ENCODE results near the gene FNDC3A.
"Not testable (repeated sequence)": the region's sequence is repeated elsewhere in the genome, so short reads cannot be mapped to it uniquely, and the experiment has no call there.

FNDC3A gene

DNA sequence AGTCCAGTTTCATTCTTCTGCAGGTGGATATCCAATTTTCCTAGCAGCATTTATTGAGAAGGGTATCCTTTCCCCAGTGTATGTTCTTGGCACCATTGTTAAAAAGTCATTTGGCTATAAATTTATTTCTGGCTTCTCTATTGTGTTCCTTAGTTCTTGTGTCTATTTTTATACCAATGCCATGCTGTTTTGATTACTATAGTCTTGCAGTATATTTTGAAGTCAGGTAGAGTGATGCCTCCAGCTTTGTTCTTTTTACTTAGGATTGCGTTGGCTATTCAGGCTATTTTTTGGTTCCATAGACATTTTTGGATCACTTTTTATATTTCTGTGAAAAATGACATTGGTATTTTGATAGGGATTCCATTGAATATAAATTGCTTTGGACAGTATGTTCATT lies 172.7 kb downstream of the FNDC3A start:
- DNase-seq = no peak

DNA sequence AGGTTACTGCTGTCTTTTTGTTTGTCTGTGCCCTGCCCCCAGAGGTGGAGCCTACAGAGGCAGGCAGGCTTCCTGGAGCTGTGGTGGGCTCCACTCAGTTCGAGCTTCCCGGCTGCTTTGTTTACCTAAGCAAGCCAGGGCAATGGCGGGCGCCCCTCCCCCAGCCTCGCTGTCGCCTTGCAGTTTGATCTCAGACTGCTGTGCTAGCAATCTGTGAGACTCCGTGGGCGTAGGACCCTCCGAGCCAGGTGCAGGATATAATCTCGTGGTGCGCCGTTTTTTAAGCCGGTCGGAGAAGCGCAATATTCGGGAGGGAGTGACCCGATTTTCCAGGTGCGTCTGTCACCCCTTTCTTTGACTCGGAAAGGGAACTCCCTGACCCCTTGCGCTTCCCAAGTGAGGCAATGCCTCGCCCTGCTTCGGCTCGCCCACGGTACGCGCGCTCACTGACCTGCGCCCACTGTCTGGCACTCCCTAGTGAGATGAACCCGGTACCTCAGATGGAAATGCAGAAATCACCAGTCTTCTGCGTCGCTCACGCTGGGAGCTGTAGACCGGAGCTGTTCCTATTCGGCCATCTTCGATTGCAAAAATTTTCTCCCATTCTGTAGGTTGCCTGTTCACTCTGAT lies 182.4 kb downstream of the FNDC3A start:
- not testable (repeated sequence) for DNase-seq

DNA sequence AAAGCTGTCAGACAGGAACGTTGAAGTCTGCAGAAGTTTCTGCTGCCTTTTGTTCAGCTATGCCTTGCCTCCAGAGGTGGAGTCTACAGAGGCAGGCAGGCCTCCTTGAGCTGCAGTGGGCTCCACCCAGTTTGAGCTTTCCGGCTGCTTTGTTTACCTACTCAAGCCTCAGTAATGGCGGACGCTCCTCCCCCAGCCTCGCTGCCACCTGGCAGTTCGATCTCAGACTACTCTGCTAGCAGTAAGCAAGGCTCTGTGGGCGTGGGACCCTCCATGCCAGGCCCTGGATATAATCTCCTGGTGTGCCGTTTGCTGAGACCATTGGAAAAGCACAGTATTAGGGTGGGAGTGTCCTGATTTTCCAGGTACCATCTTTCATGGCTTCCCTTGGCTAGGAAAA lies 187.4 kb downstream of the FNDC3A start:
- not testable (repeated sequence) for DNase-seq

DNA sequence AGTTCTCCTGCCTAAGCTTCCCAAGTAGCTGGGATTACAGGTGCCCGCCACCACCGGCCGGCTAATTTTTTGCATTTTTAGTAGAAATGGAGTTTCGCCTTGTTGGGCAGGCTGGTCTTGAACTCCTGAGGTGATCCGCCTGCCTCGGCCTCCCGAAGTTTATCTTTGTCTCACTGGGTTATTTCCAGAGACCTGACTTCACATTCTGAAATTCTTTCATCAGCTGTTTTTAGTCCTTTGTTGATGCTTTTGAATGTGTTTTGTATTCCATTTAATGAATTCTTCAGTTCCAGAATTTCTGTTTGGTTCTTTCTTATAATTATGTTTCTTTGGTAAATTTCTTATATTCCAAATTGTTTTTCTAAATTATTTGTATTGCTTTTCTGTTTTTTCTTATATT lies 189.0 kb downstream of the FNDC3A start:
- no peak for DNase-seq

DNA sequence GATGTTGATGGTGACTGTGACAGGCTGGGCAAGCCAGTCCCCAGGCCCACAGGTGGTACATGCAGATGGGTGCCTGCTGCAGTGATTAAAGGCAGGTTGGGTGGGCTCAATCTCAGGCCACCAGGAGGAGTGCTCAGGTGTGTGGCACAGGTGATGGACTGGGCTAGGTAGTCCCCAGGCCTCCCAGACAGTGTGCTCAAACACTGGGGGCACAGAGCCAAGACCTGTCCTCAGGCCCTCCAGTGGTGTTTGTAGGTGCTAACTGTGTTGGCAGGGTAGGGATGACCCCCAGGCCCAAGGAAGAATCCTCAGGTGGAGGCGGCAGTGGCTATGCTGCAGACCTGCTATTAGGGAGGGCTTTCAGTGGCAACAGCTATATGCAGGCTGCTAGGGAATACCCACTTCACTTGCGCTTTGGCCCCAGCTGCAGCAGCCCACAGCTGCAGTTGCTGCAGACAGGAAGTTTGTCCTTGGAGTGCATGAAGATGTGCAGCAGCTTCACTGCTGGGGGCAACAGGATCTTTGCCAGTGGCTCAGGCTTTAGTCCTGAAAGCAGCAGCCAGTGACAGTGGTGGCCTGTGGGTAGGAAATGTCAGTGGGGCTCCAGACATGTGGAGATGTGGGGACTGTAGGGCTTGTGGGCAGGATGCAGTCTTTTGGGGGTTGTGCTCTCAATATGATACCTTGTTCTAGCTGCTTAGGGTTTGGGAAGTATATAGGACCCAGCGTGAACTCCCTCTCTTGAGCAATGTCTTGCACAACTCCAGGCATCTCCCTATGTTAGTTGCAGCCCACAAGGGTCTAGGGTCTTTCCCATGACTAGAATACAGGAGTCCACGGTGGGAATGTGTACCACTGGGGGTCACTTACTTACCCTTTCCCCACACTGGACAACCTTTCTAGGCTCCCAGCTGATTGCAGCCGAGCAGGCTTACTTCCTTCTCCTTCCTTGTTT lies 190.4 kb downstream of the FNDC3A start:
- no peak for DNase-seq

DNA sequence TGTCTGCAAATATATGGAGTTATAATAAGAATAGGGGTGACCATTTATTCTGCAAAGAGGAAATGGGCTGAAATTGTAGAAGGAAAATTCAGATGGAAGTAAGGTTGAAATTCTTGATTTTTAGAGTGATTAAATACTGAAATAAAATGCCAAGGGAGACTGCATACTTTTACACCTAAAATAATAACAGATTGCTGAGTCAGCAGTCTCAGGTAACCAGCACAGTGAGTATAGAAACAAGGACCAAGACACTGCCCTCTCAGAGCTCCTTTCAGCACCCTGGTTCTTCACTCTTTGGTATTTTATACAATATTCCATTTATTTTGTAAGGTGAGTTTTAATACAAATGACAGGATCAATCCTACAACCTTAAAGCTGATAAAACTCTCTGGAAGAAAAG lies 195.6 kb downstream of the FNDC3A start:
- no peak for DNase-seq

DNA sequence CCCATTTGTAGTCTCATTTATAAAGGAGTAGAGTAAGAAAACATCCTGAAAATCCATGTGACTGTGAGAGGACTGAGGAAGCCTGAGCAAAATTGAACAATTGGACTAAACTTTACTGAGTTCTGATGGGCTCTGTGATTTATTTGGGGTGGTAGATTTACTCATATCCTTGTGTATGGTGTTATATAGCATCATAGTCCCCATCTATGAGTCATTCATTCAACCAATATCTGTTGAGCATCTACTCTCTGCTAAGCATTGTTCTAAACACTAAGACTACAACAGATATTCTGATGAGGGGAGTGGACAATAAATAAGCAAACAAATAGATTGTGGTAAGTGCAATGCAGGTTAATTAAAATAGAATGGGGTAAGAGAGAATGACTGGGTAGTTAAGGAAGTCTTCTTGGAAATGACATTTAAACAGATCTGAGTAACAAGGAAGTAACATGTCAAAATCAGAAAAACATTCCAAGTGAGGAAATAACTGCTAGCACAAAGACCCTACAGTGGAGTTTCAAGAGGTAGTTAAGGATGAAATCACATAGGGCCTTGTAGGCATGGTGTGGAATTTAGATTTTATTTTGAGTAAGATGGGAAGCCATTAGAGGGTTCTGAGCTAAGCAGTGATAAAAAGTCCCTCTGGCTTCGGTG lies 208.1 kb downstream of the FNDC3A start:
- no peak for DNase-seq

DNA sequence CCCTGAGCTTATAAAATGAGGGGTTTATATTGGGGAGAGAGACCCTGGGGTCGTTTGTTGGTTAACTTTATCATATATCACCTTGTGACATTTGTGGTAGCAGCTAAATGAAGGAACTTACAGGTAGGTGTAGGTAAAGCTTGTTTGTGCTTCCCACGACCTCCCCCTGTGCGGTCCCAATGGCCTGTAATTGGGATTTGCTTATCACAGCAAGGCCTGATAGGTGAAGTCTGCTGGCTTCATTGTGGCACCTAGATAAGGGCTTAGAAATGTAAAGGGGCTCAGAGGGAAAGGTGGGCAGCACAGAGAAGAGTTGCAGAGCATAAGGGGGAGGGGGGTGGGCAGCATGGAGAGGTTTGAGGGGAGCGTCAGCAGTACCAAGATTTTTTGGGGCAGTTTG lies 208.9 kb downstream of the FNDC3A start:
- no peak for DNase-seq

DNA sequence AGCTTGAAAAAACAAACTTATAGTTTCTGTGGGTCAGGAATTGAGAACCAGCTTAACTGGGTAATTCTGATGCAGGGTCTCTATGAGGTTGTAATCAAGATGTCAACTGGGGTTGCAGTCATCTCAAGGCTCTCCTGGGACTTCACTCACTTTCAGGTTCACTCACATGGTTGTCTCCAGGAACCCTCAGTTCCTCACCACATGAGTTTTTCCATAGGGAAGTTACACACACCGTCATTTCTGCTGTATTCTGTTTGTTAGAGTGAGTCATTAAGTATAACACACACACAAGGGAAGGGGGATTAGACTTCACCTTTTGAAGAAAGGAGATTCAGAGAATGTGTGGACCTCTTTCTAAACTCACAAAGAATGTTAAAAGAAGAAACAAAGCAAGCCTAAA lies 209.6 kb downstream of the FNDC3A start:
- DNase-seq = no peak

DNA sequence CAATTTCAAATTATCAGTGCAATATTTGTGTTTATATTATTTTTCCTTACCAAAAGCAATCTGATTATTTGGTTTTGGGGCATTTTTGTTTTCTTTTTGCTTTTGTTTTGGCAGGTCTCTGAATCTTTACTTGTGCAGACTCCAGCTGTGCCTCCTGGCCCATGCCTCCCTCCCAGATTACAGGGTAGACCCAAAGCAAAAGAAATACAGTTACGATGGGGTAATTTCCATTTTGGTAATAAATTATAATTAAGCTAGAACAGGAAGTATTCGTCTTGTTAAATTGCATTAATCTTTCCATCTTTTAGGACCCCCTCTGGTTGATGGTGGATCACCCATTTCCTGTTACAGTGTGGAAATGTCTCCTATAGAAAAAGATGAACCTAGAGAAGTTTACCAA lies 215.2 kb downstream of the FNDC3A start:
- no peak for DNase-seq

DNA sequence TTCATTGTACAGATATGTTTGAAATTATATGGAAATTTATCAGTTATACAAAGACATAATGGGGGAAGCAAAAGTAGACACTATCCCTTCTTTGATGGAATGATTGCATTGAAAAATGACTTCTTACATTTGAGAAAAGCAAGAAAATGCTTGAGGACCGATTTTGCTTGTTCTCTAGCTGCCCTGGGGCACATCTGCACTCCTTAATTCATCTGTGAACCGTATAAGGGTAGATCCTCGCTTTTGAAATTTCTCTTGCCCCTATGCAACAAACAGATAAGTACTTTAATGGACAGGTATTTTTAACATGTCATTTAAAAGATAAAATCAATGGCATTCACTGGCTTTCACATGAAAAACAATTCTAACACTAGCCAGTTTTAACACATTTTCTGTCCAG lies 230.9 kb downstream of the FNDC3A start:
- no peak for DNase-seq

DNA sequence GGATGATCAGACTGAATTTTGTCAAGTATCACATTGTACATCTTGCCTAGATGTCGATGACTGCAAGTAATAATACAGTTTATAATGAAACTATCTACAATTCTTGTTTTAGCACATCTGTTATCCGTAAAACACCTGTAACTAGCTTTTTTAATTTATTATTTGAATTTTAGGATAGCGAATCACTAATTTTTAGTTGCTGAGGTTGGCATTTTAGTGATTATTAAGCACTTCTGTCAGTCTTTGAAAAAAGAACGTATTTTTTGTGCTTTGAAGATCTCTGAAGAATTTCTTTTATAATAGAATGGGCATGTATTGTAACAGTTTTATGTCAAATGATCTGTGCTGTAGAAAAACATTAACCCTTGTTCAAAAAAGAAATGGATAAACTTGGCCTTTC lies 232.9 kb downstream of the FNDC3A start:
- DNase-seq = no peak

DNA sequence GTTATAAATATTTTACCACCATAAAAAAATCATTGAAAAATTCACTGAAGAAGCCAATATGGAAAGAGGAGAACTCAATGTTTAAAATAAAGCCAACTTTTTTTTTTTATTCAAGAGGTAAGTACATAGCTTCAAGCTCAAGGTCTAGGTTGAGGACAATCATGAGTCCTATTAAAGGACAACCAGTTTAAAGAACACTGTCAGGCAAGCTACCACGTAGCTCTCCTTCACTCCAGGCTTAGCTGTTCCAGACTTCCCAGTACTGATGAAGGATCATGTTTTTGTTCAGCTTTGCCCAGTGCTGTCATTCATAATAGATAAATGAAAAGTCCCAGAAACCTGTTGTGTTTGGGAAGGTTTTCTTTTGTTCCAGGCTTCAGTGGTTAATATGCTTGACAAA lies 234.4 kb downstream of the FNDC3A start:
- no peak for DNase-seq

DNA sequence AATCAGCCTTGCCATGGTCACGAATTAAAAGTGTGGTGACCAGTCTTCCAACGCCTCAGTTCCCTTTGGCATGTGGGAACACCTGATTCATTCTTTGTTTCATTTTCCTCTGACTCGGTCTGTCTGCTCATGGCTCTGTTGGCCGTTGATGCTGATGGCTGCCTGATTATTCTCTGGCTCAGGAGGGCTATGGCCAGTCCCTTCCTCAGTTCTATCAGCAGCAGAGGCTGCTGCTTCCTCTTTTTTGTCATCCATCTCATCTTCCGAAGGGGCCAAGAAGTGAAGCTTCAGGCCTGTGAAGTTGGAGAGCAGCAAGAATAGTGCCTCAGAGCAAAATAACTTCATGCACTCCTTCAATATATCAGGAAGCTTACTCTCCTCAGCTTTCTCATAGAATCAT lies 235.0 kb downstream of the FNDC3A start:
- DNase-seq = no peak

DNA sequence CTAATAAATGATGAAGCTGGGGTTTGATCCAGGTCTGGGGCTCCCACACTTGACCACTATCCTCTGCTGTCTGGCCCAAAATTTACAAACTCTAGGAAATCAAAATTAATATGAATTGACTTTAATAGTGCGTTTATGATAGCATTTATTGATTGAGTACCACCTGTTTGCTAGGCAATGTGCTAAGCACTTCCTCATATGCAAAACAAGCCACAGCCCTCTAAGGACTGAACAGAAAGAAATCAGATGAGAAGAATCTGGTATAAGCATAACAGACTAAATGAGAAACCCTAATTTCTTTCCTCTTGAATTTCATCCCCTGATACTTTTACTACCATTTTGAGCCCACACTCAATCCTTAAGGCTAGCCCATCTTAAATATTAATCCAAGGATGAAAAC lies 237.8 kb downstream of the FNDC3A start:
- no peak for DNase-seq

DNA sequence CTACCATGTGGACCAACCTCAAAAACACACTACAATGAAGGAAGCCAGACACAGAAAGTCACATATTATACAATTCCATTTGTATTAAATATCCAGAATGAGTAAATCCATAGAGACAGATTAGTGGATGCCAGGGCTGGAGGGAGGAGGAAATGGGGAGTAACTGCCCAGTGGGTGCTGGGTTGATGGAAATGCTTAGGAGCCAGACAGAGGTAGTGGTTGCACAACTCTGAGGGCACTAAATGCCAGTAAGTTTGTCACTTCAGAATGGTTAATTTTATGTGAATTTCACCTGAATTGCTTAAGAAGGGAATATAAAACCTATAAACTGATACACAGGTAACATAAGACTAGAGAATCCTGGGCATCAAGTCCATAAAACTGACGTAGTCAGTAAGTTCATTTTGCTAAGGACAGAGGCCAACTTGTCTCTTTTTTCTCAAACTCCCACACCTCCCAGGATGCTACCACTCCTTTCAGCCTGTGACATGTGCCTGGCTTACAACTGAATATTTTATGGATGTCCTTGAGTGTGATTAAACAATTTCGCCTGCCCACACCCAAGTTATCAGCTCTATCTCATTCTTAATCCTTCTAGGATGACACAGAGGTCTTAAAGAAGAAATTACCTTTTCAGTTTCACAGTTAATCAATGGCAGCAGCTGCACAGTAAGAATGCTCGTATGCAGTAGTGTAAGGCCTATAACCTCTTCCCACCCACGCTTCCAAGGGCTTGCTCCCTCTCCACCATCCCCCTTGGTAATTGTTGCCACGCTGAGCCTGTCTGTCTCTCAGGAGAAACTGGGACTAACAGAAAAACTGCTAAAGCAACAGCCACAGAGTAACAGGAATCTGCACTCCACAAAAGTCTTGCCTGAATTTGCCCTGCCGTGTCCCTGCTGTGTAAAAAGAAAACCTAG lies 238.5 kb downstream of the FNDC3A start:
- no peak for DNase-seq

DNA sequence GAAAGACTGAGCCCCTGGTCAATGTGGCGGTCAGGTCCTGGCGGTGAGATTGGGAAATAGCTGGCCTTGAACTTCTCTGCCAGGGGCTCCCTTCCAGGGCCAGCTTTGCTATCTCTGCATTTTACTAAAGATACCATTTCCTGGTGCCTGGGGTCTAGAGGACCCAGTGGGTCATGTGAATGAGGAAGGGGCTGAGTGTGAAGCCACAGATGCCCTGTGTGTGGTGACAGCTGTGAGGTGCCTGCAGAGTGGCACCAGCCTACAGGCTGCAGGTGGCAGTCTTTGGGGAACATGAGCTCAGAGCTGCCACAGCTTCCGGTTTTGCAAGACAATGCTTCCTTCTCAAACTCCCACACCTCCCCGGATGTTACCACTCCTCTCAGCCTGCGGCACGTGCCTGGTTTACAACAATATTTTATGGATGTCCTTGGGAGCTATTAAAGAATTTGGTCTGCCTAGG lies 239.2 kb downstream of the FNDC3A start:
- peak; percentile 52 for DNase-seq

DNA sequence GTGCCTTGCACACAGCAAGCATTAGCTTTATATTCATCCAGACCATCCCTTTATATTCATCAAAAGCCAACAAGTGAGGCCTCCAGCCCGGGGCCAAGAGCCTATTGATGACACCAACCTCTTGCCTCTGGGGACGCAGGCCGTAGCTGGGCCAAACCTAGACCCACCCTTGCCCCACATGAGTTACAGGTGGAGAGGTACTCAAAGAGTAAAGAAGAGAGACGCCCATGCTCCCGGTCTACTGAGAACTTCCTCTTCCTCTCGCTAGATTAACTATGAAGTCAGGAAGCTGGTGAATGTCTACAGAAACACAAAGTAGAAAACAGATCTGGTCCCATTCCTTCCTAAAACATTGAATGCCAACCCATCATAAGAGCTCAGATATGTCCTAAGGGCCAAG lies 240.6 kb downstream of the FNDC3A start:
- no peak for DNase-seq

DNA sequence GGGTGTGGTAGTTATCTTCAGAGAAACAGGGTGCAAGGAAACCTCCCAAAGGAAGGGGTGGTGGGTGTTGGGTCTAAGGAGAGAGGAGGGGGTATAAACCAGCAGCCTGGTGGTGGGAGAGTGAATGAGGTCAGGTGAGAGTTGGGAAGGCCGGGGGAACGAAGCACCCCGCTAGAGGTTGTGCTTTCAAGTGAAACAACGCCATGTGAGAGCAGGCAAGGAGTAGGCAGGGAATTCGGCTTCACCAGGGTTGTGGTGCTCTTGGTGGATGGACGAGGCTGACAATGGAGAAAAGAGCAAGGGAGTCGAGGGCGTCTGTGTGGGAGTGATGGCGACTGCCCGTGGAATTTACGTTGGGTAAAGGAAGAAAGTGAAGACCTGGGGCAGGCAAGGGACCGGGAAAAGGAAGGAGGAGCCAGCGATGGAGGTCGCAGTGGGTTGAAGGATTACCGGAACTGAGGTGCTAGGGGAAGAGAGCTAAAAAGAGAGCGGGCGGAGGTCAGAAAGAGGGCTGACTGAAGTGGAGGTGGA lies 242.3 kb downstream of the FNDC3A start:
- DNase-seq = no peak

DNA sequence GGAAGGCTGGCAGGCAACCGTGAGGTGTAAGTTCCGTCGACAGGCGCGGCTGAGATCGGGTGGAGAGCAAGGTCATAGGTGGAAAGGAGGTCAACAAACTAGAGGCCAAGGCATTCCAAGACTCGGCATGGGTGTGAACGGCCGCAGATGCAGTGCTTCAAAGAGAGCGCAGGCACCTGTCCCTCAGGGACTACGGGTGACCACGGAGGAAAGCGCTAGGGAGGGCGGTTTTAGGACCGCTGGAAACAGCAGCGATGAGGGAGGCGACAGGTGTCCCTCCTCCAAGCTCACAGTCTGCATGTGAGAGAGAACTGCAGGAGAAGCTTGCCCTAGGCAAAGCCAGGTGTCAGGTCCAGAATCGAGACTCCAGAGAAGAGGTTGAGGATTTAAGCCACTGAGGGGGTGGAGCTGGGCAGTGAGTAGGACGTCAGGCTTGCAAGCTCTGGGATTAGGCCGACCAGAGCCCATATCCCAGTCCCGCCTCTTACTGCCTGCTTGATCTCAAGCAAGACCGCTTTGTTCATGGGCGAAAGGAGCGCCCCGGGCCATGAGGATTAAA lies 242.9 kb downstream of the FNDC3A start:
- DNase-seq = no peak

DNA sequence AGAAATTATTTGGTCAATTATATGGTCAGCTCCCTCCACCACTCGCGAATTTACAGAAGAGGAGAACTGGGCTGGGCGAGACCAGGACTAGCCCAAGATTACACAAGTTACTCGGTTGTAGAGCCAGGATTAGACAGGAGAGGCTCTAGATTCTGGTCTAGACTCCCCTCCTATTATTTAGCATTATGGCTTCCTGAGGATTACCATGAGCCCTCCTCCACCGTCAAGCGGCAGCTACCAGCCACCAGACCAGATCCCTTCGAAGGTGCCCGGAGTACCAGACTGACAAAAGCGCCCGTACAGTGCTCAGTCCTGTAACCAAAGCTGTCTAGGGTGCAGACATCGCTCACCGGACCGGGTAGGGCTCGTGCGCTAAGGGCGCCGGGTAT lies 243.9 kb downstream of the FNDC3A start:
- DNase-seq = no peak

All from CD4-positive, alpha-beta T cell treated with Interleukin-21 for 1 hour (primary cell).